Measurements from ENCODE around the gene AFAP1. TPM values are rescaled to one million over a fixed set of nuclear protein-coding genes. Genes with fewer than 3 reads are reported as not detected.

Gene AFAP1
- total and polyA plus RNA-seq, 2 of the 4 experiments (the other 2 are of a cell fraction): 48.2 to 80.9 TPM

DNA sequence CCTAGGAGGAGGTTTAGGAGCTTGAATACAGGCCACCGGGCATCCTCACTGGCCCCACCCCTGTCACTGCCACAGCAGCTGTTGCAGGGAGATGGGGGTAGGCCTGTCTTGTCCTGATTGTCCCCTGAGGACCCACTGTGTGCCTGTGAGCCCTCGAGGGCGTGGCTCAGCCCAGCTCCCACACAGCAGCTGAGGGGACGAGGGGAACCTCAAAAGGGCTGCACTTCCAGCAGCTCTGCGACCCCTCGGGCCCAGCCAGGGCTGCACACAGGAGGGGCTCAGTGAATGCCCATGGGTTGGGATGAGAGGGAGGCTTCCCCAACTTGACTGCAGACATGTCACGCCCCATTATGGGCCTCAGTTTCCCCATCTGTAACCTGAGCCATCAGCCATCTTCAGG is 225.9 kb downstream of the AFAP1 start:
- ChIA-PET POLR2A (ENCODE audit: unreplicated experiment) (no interaction called here), CTCF (no interaction called here)
- no peaks in the 10 kb centered on the region for H3K36me3 ChIP-seq (ENCODE audit: control insufficient read depth, insufficient read depth, low read length)
- WGBS, 2 experiments (ENCODE audit: extremely low coverage in 2 of 2, insufficient read length in 1 of 2): no CpG with 5 or more reads among the region's 7 CpGs
- no peak overlapping the region for H3K56ac ChIP-seq (ENCODE audit: extremely low read depth, insufficient read depth, low read length)
- no peak overlapping the region for H3K4me2 ChIP-seq (ENCODE audit: low read depth, low read length)
- BruUV-seq (replicated peaks): no TSS peak
- dilution Hi-C loops (cut with HindIII; ENCODE audit: low sequenced_read_pairs, unreplicated experiment): no loop called here
- H3K4me1 ChIP-seq (ENCODE audit: control insufficient read depth, insufficient read depth, low read length): no peaks in the 10 kb centered on the region
- no peak overlapping the region for H2BK20ac ChIP-seq (ENCODE audit: low read depth, low read length)
- DNase-seq (no peak), ATAC-seq (ENCODE audit: low read depth) (no peak)
- H3K4ac ChIP-seq (ENCODE audit: low read depth, low read length): no peak overlapping the region
- no peaks in the 10 kb centered on the region for H4K20me1 ChIP-seq (ENCODE audit: insufficient read depth, low read length)
- no peak overlapping the region for H3K14ac ChIP-seq (replicated peaks; ENCODE audit: low read depth, low read length)
- intact Hi-C loops (cut with micrococcal nuclease): no loop called here
- no peaks in the 10 kb centered on the region for H3K9me1 ChIP-seq (ENCODE audit: insufficient read depth, low read length)
- no peak overlapping the region for H3K27ac ChIP-seq (ENCODE audit: insufficient read depth, low read length)
- in situ Hi-C loops (cut with MboI; ENCODE audit: low sequenced_read_pairs): no loop called here
- H3K79me1 ChIP-seq (ENCODE audit: low read depth in 1 of 2, low read length in 2 of 2): no peaks in the 10 kb centered on the region
- H3K18ac ChIP-seq (ENCODE audit: low read depth, low read length): no peak overlapping the region
- no peak overlapping the region for H2BK5ac ChIP-seq (ENCODE audit: low read depth, low read length, poor library complexity, severe bottlenecking)
- no peak overlapping the region for H2AK9ac ChIP-seq (replicated peaks; ENCODE audit: low read depth, low read length, poor library complexity)
- H2AFZ ChIP-seq (replicated peaks; ENCODE audit: low read length, poor library complexity): no peak overlapping the region
- H3K9me3 ChIP-seq (ENCODE audit: control insufficient read depth, insufficient read depth, low read length): peaks cover 5% of the 10 kb centered on the region
- H4K91ac ChIP-seq (ENCODE audit: insufficient read depth, low read depth, low read length): no peak overlapping the region
- TF ChIP-seq BHLHE40 (IDR thresholded peaks at IDR 0.05; ENCODE audit: low read depth, low read length) (no peak), MAFK (IDR thresholded peaks at IDR 0.05; ENCODE audit: low read depth, low read length) (no peak), CHD1 (IDR thresholded peaks at IDR 0.05; ENCODE audit: low read depth, low read length) (no peak), FOS (IDR thresholded peaks at IDR 0.05; ENCODE audit: low read depth, low read length) (no peak), NFE2L2 (IDR thresholded peaks at IDR 0.05; ENCODE audit: low read depth, low read length) (no peak), MAZ (IDR thresholded peaks at IDR 0.05; ENCODE audit: borderline replicate concordance, low read depth, low read length) (no peak), RCOR1 (IDR thresholded peaks at IDR 0.05; ENCODE audit: insufficient replicate concordance, low read length) (no peak)
- TF ChIP-seq, protein P1, sequence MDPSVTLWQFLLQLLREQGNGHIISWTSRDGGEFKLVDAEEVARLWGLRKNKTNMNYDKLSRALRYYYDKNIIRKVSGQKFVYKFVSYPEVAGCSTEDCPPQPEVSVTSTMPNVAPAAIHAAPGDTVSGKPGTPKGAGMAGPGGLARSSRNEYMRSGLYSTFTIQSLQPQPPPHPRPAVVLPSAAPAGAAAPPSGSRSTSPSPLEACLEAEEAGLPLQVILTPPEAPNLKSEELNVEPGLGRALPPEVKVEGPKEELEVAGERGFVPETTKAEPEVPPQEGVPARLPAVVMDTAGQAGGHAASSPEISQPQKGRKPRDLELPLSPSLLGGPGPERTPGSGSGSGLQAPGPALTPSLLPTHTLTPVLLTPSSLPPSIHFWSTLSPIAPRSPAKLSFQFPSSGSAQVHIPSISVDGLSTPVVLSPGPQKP (IDR thresholded peaks at IDR 0.05; ENCODE audit: borderline replicate concordance, low read depth, low read length): no peak
- TF ChIP-seq, protein P2, sequence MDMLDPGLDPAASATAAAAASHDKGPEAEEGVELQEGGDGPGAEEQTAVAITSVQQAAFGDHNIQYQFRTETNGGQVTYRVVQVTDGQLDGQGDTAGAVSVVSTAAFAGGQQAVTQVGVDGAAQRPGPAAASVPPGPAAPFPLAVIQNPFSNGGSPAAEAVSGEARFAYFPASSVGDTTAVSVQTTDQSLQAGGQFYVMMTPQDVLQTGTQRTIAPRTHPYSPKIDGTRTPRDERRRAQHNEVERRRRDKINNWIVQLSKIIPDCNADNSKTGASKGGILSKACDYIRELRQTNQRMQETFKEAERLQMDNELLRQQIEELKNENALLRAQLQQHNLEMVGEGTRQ (IDR thresholded peaks at IDR 0.05; ENCODE audit: low read depth, low read length): no peak
- H3K9ac ChIP-seq (ENCODE audit: low read depth, low read length): no peak overlapping the region
- H2BK15ac ChIP-seq (ENCODE audit: low read depth, low read length): no peak overlapping the region
- peaks cover 41% of the 10 kb centered on the region for H3K27me3 ChIP-seq (ENCODE audit: control insufficient read depth, insufficient read depth, low read length)
- no peak overlapping the region for H4K5ac ChIP-seq (ENCODE audit: low read depth, low read length)
- no peak overlapping the region for H2AK5ac ChIP-seq (ENCODE audit: low read depth, low read length)
- H4K8ac ChIP-seq (ENCODE audit: low read depth in 2 of 2, low read length in 2 of 2): no peak overlapping the region
- no peak overlapping the region for H3K23ac ChIP-seq (ENCODE audit: low read depth, low read length)
- no peak overlapping the region for H2BK120ac ChIP-seq (ENCODE audit: low read depth, low read length)
- H3K4me3 ChIP-seq (ENCODE audit: insufficient read depth, low read depth, low read length): no peak overlapping the region

All from IMR-90 (cell line).